ENCODE measurements around the gene SRP68.

GRCh38 chr17:76023900-76024237, 48.4 kb downstream of the SRP68 start:
- TF ChIP-seq CTCF (IDR thresholded peaks at IDR 0.05), result no peak
- TF ChIP-seq POLR2A (IDR thresholded peaks at IDR 0.05), result no peak

Data from testis (tissue), 2 donors.